SK-N-MC (cell line): ENCODE results near the gene LGI4.

Source experiments
- EZH2 ChIP-seq: fragments of 200-600 bp; sonication (generic); IDR thresholded peaks from one replicate; pipeline ENCODE4 v1.6.1; 2017; ENCODE audit warnings: antibody characterized with exemption
- FOXP2 ChIP-seq: optimal IDR thresholded peaks from 2 replicates; pipeline ENCODE3; 2011; ENCODE audit warnings: mild to moderate bottlenecking, moderate library complexity; ENCODE audit not compliant: insufficient read depth; ENCODE audit errors: extremely low read length, control extremely low read depth
- POLR2AphosphoS5 ChIP-seq: IDR thresholded peaks from 2 replicates; pipeline ENCODE4 v1.6.1; 2012; ENCODE audit warnings: mild to moderate bottlenecking, low read depth, low read length, borderline replicate concordance

- no peak for TF ChIP-seq EZH2
- no peak for TF ChIP-seq POLR2AphosphoS5
- no peak for TF ChIP-seq FOXP2
Measured at GRCh38 chr19:35153701-35154524, 19.1 kb upstream of the LGI4 start.
